HG03139 (cell line): ENCODE data around the gene ITCH.
A peak's percentile ranks its signal among the peaks of the same experiment; 100 is the strongest.
"Not testable (repeated sequence)": the region's sequence is repeated elsewhere in the genome, so short reads cannot be mapped to it uniquely, and the experiment has no call there.

ENCODE experiments used
- ATAC-seq: cut with Tn5 transposase; IDR thresholded peaks from one replicate; pipeline ENCODE4 v1.9.1; 2021; ENCODE audit not compliant: unreplicated experiment

ITCH gene

GRCh38 chr20:34363062-34363464, at the start of gene ITCH:
ITCH (plus strand) TSS chr20:34363273; CDS start chr20:34393812, 30,539 bp downstream.
- peak; percentile 79 for ATAC-seq

- no peak for ATAC-seq
These were observed 47.8 kb upstream of the ITCH start for GRCh38 chr20:34315236-34315635.

DNA sequence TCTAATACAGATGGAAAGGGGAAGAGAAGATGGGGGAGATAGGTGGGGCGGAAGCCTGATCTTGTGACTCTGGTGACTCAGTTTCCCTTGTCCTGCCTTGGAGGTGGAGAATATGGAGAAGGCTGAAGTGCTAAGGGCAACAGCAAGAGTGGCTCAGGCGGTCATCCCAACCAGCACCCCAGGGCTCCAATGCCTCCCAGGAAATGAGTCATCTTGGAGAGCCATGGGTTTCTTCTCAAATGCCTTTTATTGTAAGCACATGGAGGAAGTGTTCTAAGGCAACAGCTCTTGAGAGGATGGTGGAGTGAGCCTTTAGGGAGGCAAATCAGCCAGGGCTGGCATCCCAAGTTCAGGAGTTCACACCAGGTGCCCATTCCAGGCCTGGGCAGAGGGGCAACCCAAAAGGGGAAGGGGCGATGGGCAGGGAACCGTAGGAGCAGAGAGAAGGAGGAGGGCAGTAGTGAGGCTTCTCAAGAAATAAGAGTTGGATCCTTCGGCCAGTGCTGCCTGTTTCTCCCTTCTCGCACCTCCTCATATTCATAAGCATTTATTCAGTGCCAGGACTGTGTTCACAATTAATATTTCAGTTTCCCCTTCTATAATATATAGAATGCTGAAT, 46.8 kb upstream of the ITCH start:
- no peak for ATAC-seq

DNA sequence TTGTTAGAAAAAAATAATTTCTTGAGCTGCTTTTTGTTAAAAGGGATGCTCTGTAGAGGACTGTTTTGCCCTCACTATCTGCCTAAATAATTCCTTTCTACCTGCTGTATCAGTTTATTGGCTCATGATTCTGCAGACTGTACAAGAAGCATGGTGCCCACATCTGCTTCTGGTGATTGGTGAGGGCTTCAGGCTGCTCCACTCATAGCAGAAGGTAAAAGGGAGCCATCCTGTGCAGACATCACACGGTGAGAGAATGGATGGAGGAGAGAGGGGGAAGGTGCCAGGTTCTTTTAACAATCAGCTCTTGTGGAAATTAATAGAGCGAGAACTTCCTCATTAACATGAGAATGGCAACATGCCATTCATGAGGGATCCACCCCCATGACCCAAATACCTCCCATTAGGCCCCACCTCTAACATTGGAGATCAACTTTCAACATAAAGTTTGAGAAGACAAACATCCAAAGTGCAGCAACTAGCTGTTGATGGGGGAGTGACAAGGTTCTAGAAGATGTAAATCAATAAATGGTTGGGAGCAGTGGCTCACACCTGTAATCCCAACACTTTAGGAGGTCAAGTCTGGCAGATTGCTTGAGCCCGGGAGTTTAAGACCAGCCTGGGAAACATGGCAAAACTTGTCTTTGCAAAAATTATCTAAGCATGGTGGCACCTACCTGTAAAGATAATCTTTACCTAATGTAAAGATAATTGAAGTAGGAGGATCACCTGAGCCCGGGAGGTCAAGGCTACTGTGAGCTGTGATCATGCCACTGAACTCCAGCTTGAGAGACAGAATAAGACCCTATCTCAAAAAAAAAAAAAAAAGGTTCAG, 44.2 kb upstream of the ITCH start:
- ATAC-seq = no peak

DNA sequence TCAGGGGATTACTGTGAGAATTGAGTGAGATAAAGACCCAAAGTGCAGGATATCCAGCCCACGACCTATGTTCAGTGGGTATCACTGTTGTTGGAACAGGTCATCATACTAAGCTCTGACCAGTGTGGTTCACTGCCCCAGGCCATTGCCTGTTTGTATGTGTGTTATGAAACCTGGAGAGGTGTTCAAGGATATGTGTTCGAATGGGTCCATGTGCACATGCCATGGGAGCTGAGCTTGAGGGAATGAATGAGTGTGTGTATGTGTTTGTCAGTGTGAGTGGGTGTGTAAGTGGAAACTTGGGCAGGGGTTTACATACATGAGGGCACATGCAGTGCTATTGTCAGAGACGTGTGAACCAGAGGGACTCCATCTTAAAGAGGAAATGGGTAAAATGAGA, 42.2 kb upstream of the ITCH start:
- no peak for ATAC-seq

DNA sequence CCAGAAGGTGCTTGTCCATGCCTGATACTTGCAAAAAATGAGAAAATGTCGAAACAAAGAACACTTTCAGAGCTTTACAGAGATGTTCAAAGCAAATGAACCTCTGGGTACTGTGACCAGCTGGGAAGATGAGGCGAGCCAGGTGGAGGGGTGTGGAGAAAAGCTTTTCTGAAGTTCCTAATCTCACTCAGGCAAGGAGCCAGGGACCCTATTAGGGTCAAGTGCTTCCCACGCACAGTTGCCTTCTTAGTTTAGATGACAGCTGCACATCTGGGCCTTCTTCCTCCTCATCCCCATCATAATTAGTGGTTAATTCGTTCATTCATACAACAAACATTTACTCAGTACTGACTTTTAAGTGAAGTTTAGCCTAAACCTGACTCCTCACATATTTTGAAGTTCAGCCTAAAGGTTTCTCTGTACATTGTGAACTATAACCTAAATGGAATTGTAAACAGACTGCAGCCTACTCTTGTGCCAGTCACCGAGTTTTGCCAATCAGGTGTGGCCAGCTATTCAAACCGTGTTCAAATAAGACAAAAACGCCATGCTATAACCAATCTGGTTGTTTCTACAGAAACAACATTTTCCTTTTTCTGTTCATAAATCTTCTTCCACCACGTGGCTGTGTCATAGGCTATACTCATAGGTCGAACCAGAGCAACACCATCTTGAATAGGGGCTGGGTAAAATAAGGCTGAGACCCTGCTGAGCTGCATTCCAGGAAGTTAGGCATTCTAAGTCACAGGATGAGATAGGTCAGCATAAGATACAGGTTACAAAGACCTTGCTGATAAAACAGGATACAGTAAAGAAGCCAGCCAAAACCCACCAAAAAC, 40.6 kb upstream of the ITCH start:
- ATAC-seq = no peak

DNA sequence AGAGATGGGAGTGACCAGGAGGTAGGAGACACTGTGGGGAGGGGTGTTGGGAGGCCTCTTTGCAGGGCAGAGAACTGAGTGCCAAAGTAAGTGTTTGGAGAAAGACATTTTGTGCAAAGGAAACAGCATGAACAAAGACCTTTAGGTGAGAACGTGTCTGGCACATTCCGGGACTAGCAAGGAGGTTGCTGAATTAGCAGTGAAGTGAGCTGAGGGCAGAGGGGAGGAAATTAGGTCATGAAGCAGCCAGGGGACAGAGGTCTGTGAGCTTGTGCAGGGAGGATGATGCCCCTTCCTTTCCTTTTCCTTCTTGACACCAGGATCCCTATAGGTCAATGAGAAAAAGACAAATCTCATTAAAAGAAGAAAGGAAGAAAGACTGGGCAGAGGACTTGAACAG, 38.5 kb upstream of the ITCH start:
- no peak for ATAC-seq

DNA sequence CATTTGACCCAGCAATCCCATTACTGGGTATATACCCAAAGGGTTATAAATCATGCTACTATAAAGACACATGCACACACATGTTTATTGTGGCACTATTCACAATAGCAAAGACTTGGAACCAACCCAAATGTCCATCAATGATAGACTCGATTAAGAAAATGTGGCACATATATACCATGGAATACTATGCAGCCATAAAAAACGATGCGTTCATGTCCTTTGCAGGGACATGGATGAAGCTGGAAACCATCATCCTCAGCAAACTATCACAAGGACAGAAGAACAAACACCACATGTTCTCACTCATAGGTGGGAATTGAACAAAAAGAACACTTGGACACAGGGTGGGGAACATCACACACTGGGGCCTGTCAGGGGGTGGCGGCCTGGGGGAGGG, 34.9 kb upstream of the ITCH start:
- ATAC-seq = not testable (repeated sequence)

- ATAC-seq = no peak
These were observed 34.0 kb upstream of the ITCH start for GRCh38 chr20:34328928-34329677.

DNA sequence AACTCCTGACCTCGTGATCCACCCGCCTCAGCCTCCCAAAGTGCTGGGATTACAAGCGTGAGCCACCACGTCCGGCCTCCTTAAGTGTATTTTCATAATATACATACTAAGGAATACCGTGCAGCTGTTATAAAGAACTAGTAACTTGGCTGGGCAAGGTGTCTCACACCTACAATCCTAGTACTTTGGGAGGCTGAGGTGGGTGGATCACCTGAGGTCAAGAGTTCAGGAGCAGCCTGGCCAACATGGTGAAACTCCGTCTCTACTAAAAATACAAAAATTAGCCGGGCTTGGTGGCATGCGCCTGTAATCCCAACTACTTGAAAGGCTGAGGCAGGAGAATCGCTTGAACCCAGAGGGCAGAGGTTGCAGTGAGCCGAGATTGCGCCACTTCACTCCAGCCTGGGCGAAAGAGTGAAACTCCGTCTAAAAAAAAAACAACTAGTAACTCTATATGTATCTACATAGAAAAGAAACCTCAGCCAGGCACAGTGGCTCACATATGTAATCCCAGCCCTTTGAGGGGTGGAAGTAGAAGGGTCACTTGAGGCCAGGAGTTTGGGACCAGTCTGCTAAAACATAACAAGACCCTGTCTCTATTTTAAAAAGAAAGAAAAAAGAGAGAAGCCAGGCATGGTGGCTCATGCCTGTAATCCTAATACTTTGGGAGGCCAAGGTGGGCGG, 32.1 kb upstream of the ITCH start:
- ATAC-seq = not testable (repeated sequence)

DNA sequence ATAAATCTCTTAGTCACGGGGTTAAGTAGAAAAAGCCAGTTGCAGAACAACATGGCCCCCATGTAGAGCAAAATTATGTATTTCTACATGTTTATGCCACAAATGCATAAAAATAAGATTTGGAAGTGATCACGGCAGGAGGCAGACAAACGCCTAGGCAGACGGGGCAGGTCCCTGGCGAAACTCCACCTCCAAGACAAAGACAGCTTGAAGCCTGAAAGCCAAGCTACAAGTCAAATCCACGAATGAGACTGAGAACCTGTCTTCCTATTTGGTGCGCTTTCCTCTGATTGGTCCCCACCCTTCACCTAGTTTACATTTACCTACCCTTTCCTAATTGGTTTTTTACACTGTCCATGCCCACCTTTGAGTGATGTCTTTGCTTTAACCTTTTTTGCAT, 31.2 kb upstream of the ITCH start:
- ATAC-seq = no peak

- ATAC-seq = no peak
These were observed 30.7 kb upstream of the ITCH start for GRCh38 chr20:34332262-34332920.

GRCh38 chr20:34333786-34334185, 29.3 kb upstream of the ITCH start:
- no peak for ATAC-seq

DNA sequence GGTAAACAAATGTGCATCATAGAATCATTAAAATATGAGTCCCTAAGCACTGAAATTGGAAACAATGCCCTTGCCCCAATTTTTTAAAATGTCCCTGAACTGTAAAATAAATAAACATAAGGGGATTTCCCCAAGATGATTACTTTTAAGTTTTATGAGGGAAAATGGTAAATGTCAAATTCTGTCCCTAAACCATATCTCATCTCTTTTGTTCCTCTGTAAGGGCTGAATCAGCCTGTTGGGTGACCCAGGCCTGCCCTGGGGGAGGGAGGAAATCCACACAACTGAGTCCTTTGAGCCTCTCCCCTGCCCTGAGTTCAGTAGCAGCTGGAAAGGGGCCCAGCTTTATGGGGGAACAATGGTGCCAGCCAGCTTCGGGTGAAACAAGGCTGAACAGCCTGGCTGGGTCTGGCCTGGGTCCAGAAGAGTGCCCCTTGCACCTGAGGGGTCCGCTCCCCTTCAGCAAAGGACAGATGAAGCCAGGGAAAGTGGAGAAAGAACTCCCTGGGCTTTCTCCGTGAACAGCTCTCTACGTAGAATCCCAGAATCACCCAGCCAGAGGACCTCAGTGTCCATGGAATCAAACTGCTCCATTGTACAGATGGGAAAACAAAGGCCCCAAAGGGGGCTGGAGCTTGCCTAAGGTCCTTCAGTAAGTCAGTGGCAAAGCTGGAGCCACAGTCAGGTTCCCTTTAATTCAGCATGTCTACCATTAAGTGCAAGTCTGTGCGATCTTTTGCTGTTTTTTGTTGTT, 28.2 kb upstream of the ITCH start:
- ATAC-seq = no peak

GRCh38 chr20:34337544-34337943, 25.5 kb upstream of the ITCH start:
- no peak for ATAC-seq

DNA sequence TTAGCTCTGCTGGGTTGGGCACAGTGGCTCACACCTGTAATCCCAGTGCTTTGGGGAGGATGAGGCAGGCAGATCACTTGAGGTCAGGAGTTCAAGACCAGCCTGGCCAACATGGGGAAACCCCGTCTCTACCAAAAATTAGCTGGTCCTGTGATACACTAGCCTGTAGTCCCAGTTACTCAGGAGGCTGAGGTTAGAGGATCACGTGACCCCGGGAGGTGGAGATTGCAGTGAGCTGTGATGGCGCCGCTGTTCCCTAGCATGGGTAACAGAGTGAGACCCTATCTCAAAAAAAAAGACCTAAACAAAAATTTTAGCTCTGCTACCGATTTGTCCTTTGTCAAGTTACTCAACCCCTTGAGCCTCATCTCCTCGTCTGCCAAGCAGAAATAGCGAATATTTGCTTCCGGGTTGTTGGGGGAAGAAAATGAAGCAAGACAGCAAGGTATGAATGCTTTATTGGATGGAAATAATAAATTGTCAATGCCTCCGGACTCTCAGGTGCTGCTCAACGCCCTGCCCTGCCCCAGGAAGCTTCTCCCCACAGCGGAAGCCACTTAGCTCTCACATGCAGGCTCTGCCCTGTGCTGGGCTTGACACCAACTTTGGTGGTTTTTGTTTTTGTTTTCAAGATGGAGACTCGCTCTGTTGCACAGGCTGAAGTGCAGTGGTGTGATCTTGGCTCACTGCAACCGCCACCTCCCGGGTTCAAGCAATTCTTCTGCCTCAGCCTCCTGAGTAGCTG, 24.9 kb upstream of the ITCH start:
- no peak for ATAC-seq

DNA sequence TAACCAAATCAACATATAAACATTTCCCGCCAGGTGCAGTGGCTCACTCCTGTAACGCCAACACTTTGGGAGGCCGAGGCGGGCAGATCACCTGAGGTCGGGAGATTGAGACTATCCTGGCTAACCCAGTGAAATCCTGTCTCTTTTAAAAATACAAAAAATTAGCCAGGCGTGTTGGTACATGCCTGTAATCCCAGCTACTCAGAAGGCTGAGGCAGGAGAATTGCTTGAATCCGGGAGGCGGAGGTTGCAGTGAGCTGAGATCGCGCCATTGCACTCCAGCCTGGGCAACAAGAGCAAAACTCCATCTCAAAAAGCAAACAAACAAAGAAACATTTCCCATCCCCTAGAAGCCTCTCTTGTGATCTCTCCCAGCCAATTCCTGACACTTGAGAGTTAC, 22.3 kb upstream of the ITCH start:
- ATAC-seq = not testable (repeated sequence)

DNA sequence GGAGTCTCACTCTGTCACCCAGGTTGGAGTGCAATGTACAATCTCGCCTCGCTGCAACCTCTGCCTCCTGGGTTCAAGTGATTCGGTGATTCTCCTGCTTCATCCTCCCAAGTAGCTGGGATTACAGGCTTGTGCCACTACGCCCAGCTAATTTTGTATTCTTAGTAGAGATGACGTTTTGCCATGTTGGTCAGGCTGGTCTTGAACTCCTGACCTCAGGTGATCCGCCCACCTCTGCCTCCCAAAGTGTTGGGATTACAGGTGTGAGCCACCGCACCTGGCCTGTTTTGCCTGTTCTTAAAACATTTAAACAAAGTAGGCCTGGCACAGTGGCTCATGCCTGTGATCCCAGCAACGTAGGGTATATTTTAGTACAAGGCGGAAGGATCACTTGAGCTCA, 21.9 kb upstream of the ITCH start:
- not testable (repeated sequence) for ATAC-seq
